Measurements from ENCODE around the gene HS6ST1.
"Not testable (repeated sequence)": the region's sequence is repeated elsewhere in the genome, so short reads cannot be mapped to it uniquely, and the experiment has no call there.

Gene HS6ST1

GRCh38 chr2:128269990-128270671 lies 48.5 kb downstream of the HS6ST1 start:
- DNase-seq (ENCODE audit: low spot score), result no peak
- no peak for FAIRE-seq

- no peak for DNase-seq (ENCODE audit: low spot score)
- FAIRE-seq, result no peak
Measured at GRCh38 chr2:128269063-128269989, 49.3 kb downstream of the HS6ST1 start.

- DNase-seq (ENCODE audit: low spot score); FAIRE-seq: not testable (repeated sequence)
Measured at GRCh38 chr2:128268611-128269010, 50.1 kb downstream of the HS6ST1 start.

- DNase-seq (ENCODE audit: low spot score); FAIRE-seq: not testable (repeated sequence)
Measured at GRCh38 chr2:128268145-128268544, 50.5 kb downstream of the HS6ST1 start.

- not testable (repeated sequence) for FAIRE-seq
Measured at GRCh38 chr2:128267649-128268048, 51.0 kb downstream of the HS6ST1 start.

GRCh38 chr2:128267197-128267596 lies 51.5 kb downstream of the HS6ST1 start:
- not testable (repeated sequence) for DNase-seq (ENCODE audit: low spot score); FAIRE-seq

More at GRCh38 chr2:128267649-128268048, 51.0 kb downstream of the HS6ST1 start:
- not testable (repeated sequence) for DNase-seq (ENCODE audit: low spot score)

- DNase-seq (ENCODE audit: low spot score); FAIRE-seq: not testable (repeated sequence)
Measured at GRCh38 chr2:128266463-128266862, 52.2 kb downstream of the HS6ST1 start.

- not testable (repeated sequence) for DNase-seq (ENCODE audit: low spot score); FAIRE-seq
Measured at GRCh38 chr2:128265608-128265993, 53.1 kb downstream of the HS6ST1 start.

- FAIRE-seq (no peak), DNase-seq (ENCODE audit: low spot score) (no peak)
Measured at GRCh38 chr2:128264881-128265607, 53.6 kb downstream of the HS6ST1 start.

- no peak for FAIRE-seq
- DNase-seq (ENCODE audit: low spot score), result no peak
Measured at GRCh38 chr2:128263902-128264331, 54.8 kb downstream of the HS6ST1 start.

GRCh38 chr2:128262315-128263253 lies 56.1 kb downstream of the HS6ST1 start:
- no peak for FAIRE-seq

GRCh38 chr2:128261245-128262128 lies 57.2 kb downstream of the HS6ST1 start:
- FAIRE-seq (no peak), DNase-seq (ENCODE audit: low spot score) (no peak)

More at GRCh38 chr2:128262315-128263253, 56.1 kb downstream of the HS6ST1 start:
- no peak for DNase-seq (ENCODE audit: low spot score)

GRCh38 chr2:128260239-128261138 lies 58.2 kb downstream of the HS6ST1 start:
- no peak for DNase-seq (ENCODE audit: low spot score)
- FAIRE-seq, result no peak

GRCh38 chr2:128259585-128259984 lies 59.1 kb downstream of the HS6ST1 start:
- no peak for FAIRE-seq
- DNase-seq (ENCODE audit: low spot score), result no peak

GRCh38 chr2:128258218-128258617 lies 60.5 kb downstream of the HS6ST1 start:
- no peak for FAIRE-seq

GRCh38 chr2:128252501-128252900 lies 66.2 kb downstream of the HS6ST1 start:
- FAIRE-seq (no peak), DNase-seq (ENCODE audit: low spot score) (no peak)

More at GRCh38 chr2:128258218-128258617, 60.5 kb downstream of the HS6ST1 start:
- DNase-seq (ENCODE audit: low spot score), result no peak

GRCh38 chr2:128252086-128252485 lies 66.6 kb downstream of the HS6ST1 start:
- FAIRE-seq; DNase-seq (ENCODE audit: low spot score): not testable (repeated sequence)

Data from RCC 7860 (cell line).